GM12874 (cell line): ENCODE data around the gene ST3GAL6.

Experiments used
- TF ChIP-seq, protein P1 (sequence below): IDR thresholded peaks from 2 replicates; pipeline ENCODE4 v1.5.1; 2011; ENCODE audit warnings: low read depth, mild to moderate bottlenecking, control low read depth, low read length, moderate library complexity; ENCODE audit not compliant: insufficient read depth

Gene ST3GAL6

GRCh38 chr3:98766924-98767323 is 3.8 kb downstream of the ST3GAL6 start:
- TF ChIP-seq, protein P1, sequence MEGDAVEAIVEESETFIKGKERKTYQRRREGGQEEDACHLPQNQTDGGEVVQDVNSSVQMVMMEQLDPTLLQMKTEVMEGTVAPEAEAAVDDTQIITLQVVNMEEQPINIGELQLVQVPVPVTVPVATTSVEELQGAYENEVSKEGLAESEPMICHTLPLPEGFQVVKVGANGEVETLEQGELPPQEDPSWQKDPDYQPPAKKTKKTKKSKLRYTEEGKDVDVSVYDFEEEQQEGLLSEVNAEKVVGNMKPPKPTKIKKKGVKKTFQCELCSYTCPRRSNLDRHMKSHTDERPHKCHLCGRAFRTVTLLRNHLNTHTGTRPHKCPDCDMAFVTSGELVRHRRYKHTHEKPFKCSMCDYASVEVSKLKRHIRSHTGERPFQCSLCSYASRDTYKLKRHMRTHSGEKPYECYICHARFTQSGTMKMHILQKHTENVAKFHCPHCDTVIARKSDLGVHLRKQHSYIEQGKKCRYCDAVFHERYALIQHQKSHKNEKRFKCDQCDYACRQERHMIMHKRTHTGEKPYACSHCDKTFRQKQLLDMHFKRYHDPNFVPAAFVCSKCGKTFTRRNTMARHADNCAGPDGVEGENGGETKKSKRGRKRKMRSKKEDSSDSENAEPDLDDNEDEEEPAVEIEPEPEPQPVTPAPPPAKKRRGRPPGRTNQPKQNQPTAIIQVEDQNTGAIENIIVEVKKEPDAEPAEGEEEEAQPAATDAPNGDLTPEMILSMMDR, result no peak

DNA sequence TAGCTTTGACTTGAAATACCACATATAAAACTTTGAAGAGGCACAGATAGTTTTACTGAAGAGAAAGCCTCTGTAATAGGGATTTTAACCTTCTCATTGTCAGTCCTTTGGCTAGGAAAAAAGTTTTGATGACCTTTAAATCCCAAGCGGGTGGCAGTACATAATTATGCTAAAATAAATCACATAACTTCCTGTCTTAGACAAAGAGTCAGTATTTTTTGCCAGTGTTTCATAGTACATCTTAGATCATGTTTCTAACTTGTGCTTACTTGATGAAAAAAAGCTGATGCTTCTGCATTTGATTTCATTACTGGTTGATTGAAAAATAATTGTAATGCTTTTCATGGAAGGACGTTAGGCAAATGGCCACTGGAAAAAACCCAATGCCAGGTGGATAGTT is 5.8 kb downstream of the ST3GAL6 start:
- TF ChIP-seq, protein P1, result no peak

- TF ChIP-seq, protein P1, result no peak
Measured at GRCh38 chr3:98769448-98769847, 6.3 kb downstream of the ST3GAL6 start.

GRCh38 chr3:98770261-98771039 is 7.3 kb downstream of the ST3GAL6 start:
- TF ChIP-seq, protein P1, result no peak

DNA sequence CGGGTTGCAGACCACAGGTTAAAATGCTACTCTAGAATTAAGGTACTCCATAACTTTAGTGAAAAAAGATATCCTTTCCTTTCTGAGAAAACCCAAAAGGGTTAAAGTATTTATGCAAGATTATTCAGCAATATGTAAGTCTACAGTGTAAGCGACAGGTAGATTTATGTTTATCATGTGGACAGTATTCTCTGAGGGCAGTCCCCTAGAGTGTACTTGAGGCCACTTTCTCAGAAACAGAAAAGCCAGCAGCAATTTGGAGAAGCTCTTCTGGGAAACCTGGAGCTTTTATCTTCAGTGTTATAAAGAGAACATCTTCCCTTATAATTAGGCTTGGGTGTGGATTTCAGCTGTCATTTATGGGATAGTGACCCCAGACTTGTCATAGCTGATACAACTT is 8.9 kb downstream of the ST3GAL6 start:
- TF ChIP-seq, protein P1, result no peak

DNA sequence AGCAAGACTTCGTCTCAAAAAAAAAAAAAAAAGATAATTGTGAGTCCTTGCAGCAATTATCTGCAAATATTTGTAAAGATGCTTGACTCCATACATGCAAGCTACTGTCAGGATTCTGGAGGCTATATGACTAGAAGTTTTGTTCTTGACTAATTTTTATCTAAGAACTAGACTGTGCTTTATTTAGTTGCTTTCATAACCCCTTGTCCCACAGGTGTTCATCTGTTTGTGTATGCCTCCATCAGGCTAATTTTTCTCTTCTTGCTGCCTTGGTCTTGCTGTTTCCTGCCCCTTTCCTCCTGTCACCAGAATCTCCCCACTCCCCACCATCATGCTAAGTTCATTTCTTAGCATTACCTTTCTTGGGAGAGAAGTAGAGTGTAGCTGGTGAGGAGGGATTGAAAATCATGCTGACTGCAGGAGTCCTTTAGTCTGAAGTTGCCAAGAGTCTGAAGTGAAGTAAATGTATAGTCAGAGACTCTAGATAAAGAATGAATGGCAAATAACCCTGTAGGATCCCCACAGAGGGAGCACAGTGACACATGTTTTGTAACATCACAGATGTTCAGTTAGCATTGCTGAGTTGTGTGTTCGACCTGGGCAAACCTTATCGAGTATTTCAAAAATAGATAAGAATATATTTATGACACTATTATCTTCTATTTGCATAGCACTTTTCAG is 12.5 kb downstream of the ST3GAL6 start:
- TF ChIP-seq, protein P1, result no peak

- TF ChIP-seq, protein P1, result no peak
Measured at GRCh38 chr3:98776140-98776493, 13.0 kb downstream of the ST3GAL6 start.
